Testis (tissue), 3 donors: ENCODE data around the gene PMM2. TPM values are rescaled to one million over a fixed set of nuclear protein-coding genes. Genes with fewer than 3 reads are reported as not detected.

Source experiments
- DNase-seq: peaks from one replicate; pipeline ENCODE4 v3.0.0-alpha.2; 2019
- H3K27ac ChIP-seq, 2 donors: fragments of 200-600 bp; sonication (generic); one replicate each; pipeline ENCODE4 v1.5.1; 2019
- H3K27me3 ChIP-seq: fragments of 200-600 bp; sonication (generic); one replicate; pipeline ENCODE4 v1.5.1; 2019
- H3K36me3 ChIP-seq: fragments of 200-600 bp; sonication (generic); one replicate; pipeline ENCODE4 v1.5.1; 2017; ENCODE audit warnings: low read depth; ENCODE audit errors: missing control alignments
- H3K4me1 ChIP-seq: fragments of 200-600 bp; sonication (generic); one replicate; pipeline ENCODE4 v1.5.1; 2019
- H3K4me3 ChIP-seq, 2 donors: fragments of 200-600 bp; sonication (generic); one replicate each; pipeline ENCODE4 v1.5.1; 2017 to 2019
- H3K9me3 ChIP-seq: fragments of 200-600 bp; sonication (generic); one replicate; pipeline ENCODE4 v1.5.1; 2017
- CTCF ChIP-seq, 3 experiments: fragments of 450-650 bp in 2 of 3; fragments of 200-600 bp in 1 of 3; sonication (generic) in 1 of 3; IDR thresholded peaks; one replicate each; pipeline ENCODE4 v1.5.1; 2016 to 2019; ENCODE audit warnings: antibody characterized with exemption in 3 of 3, mild to moderate bottlenecking in 2 of 3, moderate library complexity in 1 of 3
- POLR2A ChIP-seq: fragments of 450-650 bp; IDR thresholded peaks from one replicate; pipeline ENCODE4 v1.6.1; 2017; ENCODE audit warnings: antibody characterized with exemption, mild to moderate bottlenecking, moderate library complexity
- WGBS, 2 donors: methylation state at CpG; one replicate each; pipeline ENCODE4 v1.1.5; 2018; 5-methylcytosine and 5-hydroxymethylcytosine counted together
- intact Hi-C: fragments of 100-400 bp; cut with DNase I; formaldehyde crosslinking; loops from one replicate; pipeline ENCODE4 v1.15.1; 2023; ENCODE audit warnings: low total_unique reads
- polyA plus RNA-seq: library from polyadenylated mRNA; stranded (reverse); fragments of 350-450 nt; fragmentation: Illumina TruSeq; extraction: RNeasy Lipid Tissue Mini Kit (QIAGEN cat#74804); gene quantifications from one replicate; pipeline ENCODE4 v1.2.3, GENCODE V29; 2014; ENCODE audit warnings: low read depth, low replicate concordance; ENCODE audit not compliant: insufficient read depth
- total RNA-seq, 2 donors: library from RNA; depleted of rRNA; stranded (reverse); fragments of >200 nt; gene quantifications; one replicate each; pipeline ENCODE4 v1.2.3, GENCODE V29; 2016

Gene PMM2
- total and polyA plus RNA-seq, 3 donors from 2014 or later, result 15.4 to 36.6 (median 25.8) TPM

- Histone ChIP-seq H3K36me3 (no peaks in the 10 kb centered on the region), H3K4me1 (no peaks in the 10 kb centered on the region), H3K27ac (no peak overlapping the region), H3K27me3 (no peaks in the 10 kb centered on the region), H3K4me3 (no peak overlapping the region), H3K9me3 (no peaks in the 10 kb centered on the region)
- WGBS, 2 donors, result 70 to 72% methylated on average over 9 of the region's 9 CpGs
- TF ChIP-seq POLR2A, result no peak
- TF ChIP-seq CTCF (IDR thresholded peaks at IDR 0.05), result no peak
- intact Hi-C loops, result no loop called here
- no peak for DNase-seq
Observed at GRCh38 chr16:8753416-8754054, 44.1 kb upstream of the PMM2 start.

- TF ChIP-seq POLR2A, result no peak
- no peak for TF ChIP-seq CTCF (IDR thresholded peaks at IDR 0.05)
- Histone ChIP-seq H3K9me3 (no peaks in the 10 kb centered on the region), H3K27me3 (no peaks in the 10 kb centered on the region), H3K36me3 (no peaks in the 10 kb centered on the region), H3K27ac (no peak overlapping the region), H3K4me3 (no peak overlapping the region), H3K4me1 (no peaks in the 10 kb centered on the region)
- WGBS, 2 donors, result 88 to 94% methylated on average over 5 of the region's 5 CpGs
- DNase-seq, result no peak
- intact Hi-C loops, result no loop called here
Observed at GRCh38 chr16:8756755-8757154, 40.9 kb upstream of the PMM2 start.

- intact Hi-C loops, result no loop called here
- Histone ChIP-seq H3K27ac (no peak overlapping the region), H3K9me3 (no peaks in the 10 kb centered on the region), H3K27me3 (no peaks in the 10 kb centered on the region), H3K4me1 (no peaks in the 10 kb centered on the region), H3K4me3 (no peak overlapping the region), H3K36me3 (no peaks in the 10 kb centered on the region)
- WGBS, 2 donors, result 93 to 94% methylated on average over 6 of the region's 6 CpGs
- DNase-seq, result no peak
- TF ChIP-seq POLR2A (no peak), CTCF (IDR thresholded peaks at IDR 0.05) (no peak)
Observed at GRCh38 chr16:8758022-8758421, 39.6 kb upstream of the PMM2 start.

- TF ChIP-seq CTCF (IDR thresholded peaks at IDR 0.05) (no peak), POLR2A (no peak)
- no peak for DNase-seq
- 82 to 85% methylated on average over 10 of the region's 10 CpGs for WGBS, 2 donors
Observed at GRCh38 chr16:8760021-8760420, 37.6 kb upstream of the PMM2 start.

GRCh38 chr16:8761078-8761477 is 36.6 kb upstream of the PMM2 start:
- Histone ChIP-seq H3K27ac (no peak overlapping the region), H3K9me3 (no peaks in the 10 kb centered on the region), H3K27me3 (no peaks in the 10 kb centered on the region), H3K4me1 (no peaks in the 10 kb centered on the region), H3K4me3 (no peak overlapping the region), H3K36me3 (no peaks in the 10 kb centered on the region)
- TF ChIP-seq POLR2A, result no peak
- no peak for TF ChIP-seq CTCF (IDR thresholded peaks at IDR 0.05)
- no peak for DNase-seq
- 72 to 82% methylated on average over 6 of the region's 6 CpGs for WGBS, 2 donors
- intact Hi-C loops, result no loop called here

More at GRCh38 chr16:8760021-8760420, 37.6 kb upstream of the PMM2 start:
- no peaks in the 10 kb centered on the region for H3K36me3 ChIP-seq
- no peaks in the 10 kb centered on the region for H3K4me1 ChIP-seq
- no peak overlapping the region for H3K4me3 ChIP-seq
- intact Hi-C loops, result no loop called here
- no peaks in the 10 kb centered on the region for H3K9me3 ChIP-seq
- H3K27ac ChIP-seq, result no peak overlapping the region
- H3K27me3 ChIP-seq, result no peaks in the 10 kb centered on the region
